ENCODE measurements around the gene CPNE7. TPM values are rescaled to one million over a fixed set of nuclear protein-coding genes. Genes with fewer than 3 reads are reported as not detected.

Gene CPNE7
- total RNA-seq, 1 donor from 2014 or later = 5.5 TPM

- peaks cover 13% of the 10 kb centered on the region for H3K27me3 Mint-ChIP-seq (ENCODE audit: unreplicated experiment)
- H3K4me1 Mint-ChIP-seq (ENCODE audit: unreplicated experiment) = peaks cover 13% of the 10 kb centered on the region
- DNase-seq (ENCODE audit: low spot score) = no peak
- peaks cover 34% of the 10 kb centered on the region for H3K36me3 Mint-ChIP-seq (ENCODE audit: low read depth, unreplicated experiment)
- no peaks in the 10 kb centered on the region for H3K9me3 Mint-ChIP-seq (ENCODE audit: unreplicated experiment)
- no peak for TF ChIP-seq CTCF (IDR thresholded peaks at IDR 0.05; ENCODE audit: unreplicated experiment)
- no peak overlapping the region for H3K27ac Mint-ChIP-seq (ENCODE audit: unreplicated experiment)
- H3K4me3 Mint-ChIP-seq (ENCODE audit: unreplicated experiment) = peak overlapping the region; percentile 37
Observed at GRCh38 chr16:89646270-89646669, 70.7 kb downstream of the CPNE7 start.

Other genes starting within 250 kb of the CPNE7 start
- gene ANKRD11, start 85.2 kb upstream of the CPNE7 start, total RNA-seq (ENCODE audit: unreplicated experiment) = 165 TPM
- gene SPG7, start 67.4 kb upstream of the CPNE7 start, total RNA-seq (ENCODE audit: unreplicated experiment) = 207 TPM
- gene RPL13, start 15.1 kb upstream of the CPNE7 start, total RNA-seq (ENCODE audit: unreplicated experiment) = 2,070 TPM
- 118 TPM for gene DPEP1, start 37.9 kb downstream of the CPNE7 start, total RNA-seq (ENCODE audit: unreplicated experiment)
- gene CHMP1A, start 82.0 kb downstream of the CPNE7 start, total RNA-seq (ENCODE audit: unreplicated experiment) = 104 TPM
- gene SPATA33, start 82.1 kb downstream of the CPNE7 start, total RNA-seq (ENCODE audit: unreplicated experiment) = 13.8 TPM
- 83.2 TPM for gene CDK10, start 110.9 kb downstream of the CPNE7 start, total RNA-seq (ENCODE audit: unreplicated experiment)
- 7.5 TPM for gene SPATA2L, start 125.9 kb downstream of the CPNE7 start, total RNA-seq (ENCODE audit: unreplicated experiment)
- gene VPS9D1, start 145.1 kb downstream of the CPNE7 start, total RNA-seq (ENCODE audit: unreplicated experiment) = 12.2 TPM
- 25.4 TPM for gene ZNF276, start 145.8 kb downstream of the CPNE7 start, total RNA-seq (ENCODE audit: unreplicated experiment)
- 29.1 TPM for gene FANCA, start 240.9 kb downstream of the CPNE7 start, total RNA-seq (ENCODE audit: unreplicated experiment)